ENCODE data around the gene MOAP1.
"Not testable (repeated sequence)": the region's sequence is repeated elsewhere in the genome, so short reads cannot be mapped to it uniquely, and the experiment has no call there.

MOAP1 gene

DNA sequence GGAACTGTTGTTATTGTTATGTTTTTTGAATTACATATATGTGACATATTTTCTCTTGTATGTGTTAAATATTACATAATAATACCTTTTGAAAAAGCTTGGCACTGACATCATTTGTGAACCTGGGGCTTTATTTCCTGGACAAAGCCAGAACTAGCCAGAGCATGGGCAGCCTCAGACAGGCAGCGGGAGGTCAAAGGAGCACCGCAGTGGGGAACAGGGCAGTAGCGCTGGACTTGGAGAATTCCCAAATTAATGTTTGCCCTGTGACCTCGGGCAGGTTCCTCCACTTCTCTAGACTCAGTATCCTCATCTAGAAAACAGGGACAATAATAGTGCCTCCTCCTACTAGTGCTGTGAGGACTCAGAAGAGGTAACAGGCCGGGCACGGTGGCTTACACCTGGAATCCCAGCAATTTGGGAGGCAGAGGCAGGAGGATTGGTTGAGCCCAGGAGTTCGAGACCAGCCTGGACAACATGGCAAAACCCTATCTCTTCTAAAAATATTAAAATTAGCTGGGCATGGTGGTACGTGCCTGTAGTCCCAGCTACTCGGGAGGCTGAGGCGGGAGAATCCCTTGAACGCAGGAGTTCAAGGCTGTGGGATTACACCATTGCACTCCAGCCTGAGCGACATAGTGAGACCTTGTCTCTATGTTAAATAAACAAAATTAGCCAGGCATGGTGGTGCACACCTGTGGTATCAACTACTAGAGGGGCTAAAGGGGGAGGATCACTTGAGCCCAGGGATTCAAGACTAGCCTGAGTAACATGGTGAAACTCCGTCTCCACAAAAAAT, 41.6 kb downstream of the MOAP1 start:
- DNase-seq (ENCODE audit: low spot score): no peak

- peak; percentile 59 for DNase-seq (ENCODE audit: low spot score)
Measured at GRCh38 chr14:93137864-93138263, 46.8 kb downstream of the MOAP1 start.

DNA sequence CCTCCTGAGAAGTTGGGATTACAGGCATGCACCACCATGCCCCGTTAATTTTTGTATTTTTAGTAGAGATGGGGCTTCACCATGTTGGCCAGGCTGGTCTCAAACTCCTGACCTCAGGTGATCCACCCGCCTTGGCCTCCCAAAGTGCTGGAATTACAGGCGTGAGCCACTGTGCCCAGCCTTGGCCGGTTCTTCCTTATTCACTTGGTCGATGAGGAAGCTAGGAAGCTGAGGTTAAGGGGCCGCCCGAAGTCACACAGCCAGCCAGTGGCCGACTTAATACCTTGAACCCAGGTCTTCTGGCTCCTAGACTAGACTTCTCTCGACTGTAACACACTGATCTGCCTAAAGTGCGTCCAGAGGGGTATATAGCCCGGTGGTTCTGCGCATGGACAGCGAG, 48.2 kb downstream of the MOAP1 start:
- DNase-seq (ENCODE audit: low spot score): not testable (repeated sequence)

GRCh38 chr14:93136009-93136408, 48.7 kb downstream of the MOAP1 start:
- DNase-seq (ENCODE audit: low spot score): no peak

DNA sequence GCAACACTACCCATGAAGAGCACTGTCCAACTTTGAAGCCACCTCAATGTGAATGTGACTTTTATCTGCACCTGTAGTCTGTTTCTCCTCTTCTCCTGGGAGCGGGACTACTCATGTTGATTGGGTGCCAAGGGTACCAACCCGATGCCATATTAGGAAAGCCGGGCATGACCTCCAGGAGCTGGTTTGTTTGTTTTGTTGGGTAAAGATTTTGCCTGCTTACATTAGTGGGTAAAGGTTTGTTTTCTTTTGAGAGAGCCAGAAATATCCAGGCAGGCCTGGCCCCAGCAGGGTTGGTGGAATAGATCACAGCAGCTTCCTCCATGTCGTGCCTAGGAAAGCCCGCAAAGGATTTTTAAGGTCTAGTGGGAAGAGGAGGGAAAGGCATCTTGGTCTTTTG, 49.3 kb downstream of the MOAP1 start:
- no peak for DNase-seq (ENCODE audit: low spot score)

GRCh38 chr14:93133464-93133863, 51.2 kb downstream of the MOAP1 start:
- DNase-seq (ENCODE audit: low spot score): no peak

- DNase-seq (ENCODE audit: low spot score): peak; percentile 48
Measured at GRCh38 chr14:93132472-93133065, 52.1 kb downstream of the MOAP1 start.
